ENCODE data around the gene WNT5B. TPM values are rescaled to one million over a fixed set of nuclear protein-coding genes. Genes with fewer than 3 reads are reported as not detected.

WNT5B gene
- total RNA-seq, 1 donor from 2014 or later = 8.9 TPM

- Mint-ChIP-seq H3K4me3 (ENCODE audit: low read depth) (no peak overlapping the region), H3K4me1 (ENCODE audit: low read depth) (peaks cover 6% of the 10 kb centered on the region), H3K36me3 (ENCODE audit: insufficient read depth) (peaks cover 2% of the 10 kb centered on the region), H3K9me3 (ENCODE audit: low read depth) (no peaks in the 10 kb centered on the region), H3K27me3 (peaks cover 20% of the 10 kb centered on the region), H3K27ac (no peak overlapping the region)
- no peak for DNase-seq (ENCODE audit: low spot score, unreplicated experiment)
- no peak for TF ChIP-seq CTCF (IDR thresholded peaks at IDR 0.05; ENCODE audit: unreplicated experiment)
Observed at GRCh38 chr12:1642513-1642912, 13.5 kb downstream of the WNT5B start.

DNA sequence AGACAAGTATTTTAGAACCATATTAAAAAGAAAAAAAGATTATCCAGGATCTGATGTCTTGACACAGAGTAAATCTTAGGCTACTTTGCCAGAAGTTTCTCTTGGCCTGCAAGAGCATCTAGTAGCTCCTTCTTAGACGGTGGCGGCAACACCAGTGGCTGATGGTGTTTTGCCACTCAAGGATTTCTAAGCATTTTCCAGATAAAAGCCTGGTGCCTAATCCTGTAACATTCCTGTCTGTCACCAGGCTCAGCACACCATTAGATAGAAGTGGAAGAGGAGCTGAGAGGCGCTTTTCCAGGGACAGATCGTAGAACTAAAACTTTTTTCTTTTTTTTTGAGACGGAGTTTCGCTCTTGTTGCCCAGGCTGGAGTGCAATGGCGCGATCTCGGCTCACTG is 14.0 kb downstream of the WNT5B start:
- no peak overlapping the region for H3K4me3 Mint-ChIP-seq (ENCODE audit: low read depth)

DNA sequence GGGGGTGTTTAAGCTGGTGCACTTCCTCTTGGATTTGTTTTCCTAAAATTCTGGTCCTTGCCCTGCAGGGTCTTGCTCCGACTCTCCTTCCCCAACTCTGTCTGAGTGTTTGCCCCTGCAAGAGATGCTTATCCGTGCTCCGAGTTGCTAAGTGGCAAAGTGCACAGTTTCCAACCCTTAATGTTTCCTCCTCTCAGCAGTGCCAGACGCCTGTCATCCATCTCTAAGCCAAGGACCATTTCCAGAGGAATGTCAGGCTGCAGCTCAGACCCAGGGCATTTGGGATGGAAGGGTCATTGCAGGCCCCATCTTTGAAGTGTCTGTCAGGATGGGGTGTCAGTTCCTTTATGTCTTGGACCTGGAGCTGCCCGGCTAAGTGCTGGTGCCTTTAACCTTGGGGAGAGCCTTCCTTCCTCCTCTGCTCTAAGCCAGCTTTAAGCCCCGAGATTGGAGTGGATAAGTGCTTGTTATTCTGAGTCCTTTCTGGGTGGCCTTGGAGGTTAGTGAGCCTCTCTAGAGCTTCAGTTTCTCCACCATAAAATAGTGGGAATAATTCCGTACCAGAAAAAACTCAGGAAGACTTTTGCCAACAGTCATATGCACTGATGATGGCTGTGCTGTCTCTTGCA is 15.0 kb downstream of the WNT5B start:
- peaks cover 20% of the 10 kb centered on the region for H3K27me3 Mint-ChIP-seq
- no peaks in the 10 kb centered on the region for H3K9me3 Mint-ChIP-seq (ENCODE audit: low read depth)
- TF ChIP-seq CTCF (IDR thresholded peaks at IDR 0.05; ENCODE audit: unreplicated experiment) = no peak
- H3K27ac Mint-ChIP-seq = no peak overlapping the region
- peaks cover 6% of the 10 kb centered on the region for H3K4me1 Mint-ChIP-seq (ENCODE audit: low read depth)
- DNase-seq (ENCODE audit: low spot score, unreplicated experiment) = no peak
- H3K4me3 Mint-ChIP-seq (ENCODE audit: low read depth) = no peak overlapping the region
- peaks cover 2% of the 10 kb centered on the region for H3K36me3 Mint-ChIP-seq (ENCODE audit: insufficient read depth)

More for the DNA sequence above, 14.0 kb downstream of the WNT5B start:
- Mint-ChIP-seq H3K9me3 (ENCODE audit: low read depth) (no peaks in the 10 kb centered on the region), H3K27me3 (peaks cover 20% of the 10 kb centered on the region), H3K27ac (no peak overlapping the region), H3K36me3 (ENCODE audit: insufficient read depth) (peaks cover 2% of the 10 kb centered on the region), H3K4me1 (ENCODE audit: low read depth) (peaks cover 6% of the 10 kb centered on the region)
- no peak for DNase-seq (ENCODE audit: low spot score, unreplicated experiment)
- no peak for TF ChIP-seq CTCF (IDR thresholded peaks at IDR 0.05; ENCODE audit: unreplicated experiment)

- no peak for DNase-seq (ENCODE audit: low spot score, unreplicated experiment)
- no peak overlapping the region for H3K4me3 Mint-ChIP-seq (ENCODE audit: low read depth)
- H3K27ac Mint-ChIP-seq = no peak overlapping the region
- peaks cover 2% of the 10 kb centered on the region for H3K36me3 Mint-ChIP-seq (ENCODE audit: insufficient read depth)
- peaks cover 27% of the 10 kb centered on the region for H3K27me3 Mint-ChIP-seq
- peaks cover 6% of the 10 kb centered on the region for H3K4me1 Mint-ChIP-seq (ENCODE audit: low read depth)
- H3K9me3 Mint-ChIP-seq (ENCODE audit: low read depth) = no peaks in the 10 kb centered on the region
- TF ChIP-seq CTCF (IDR thresholded peaks at IDR 0.05; ENCODE audit: unreplicated experiment) = no peak
Observed at GRCh38 chr12:1644534-1645438, 15.8 kb downstream of the WNT5B start.

DNA sequence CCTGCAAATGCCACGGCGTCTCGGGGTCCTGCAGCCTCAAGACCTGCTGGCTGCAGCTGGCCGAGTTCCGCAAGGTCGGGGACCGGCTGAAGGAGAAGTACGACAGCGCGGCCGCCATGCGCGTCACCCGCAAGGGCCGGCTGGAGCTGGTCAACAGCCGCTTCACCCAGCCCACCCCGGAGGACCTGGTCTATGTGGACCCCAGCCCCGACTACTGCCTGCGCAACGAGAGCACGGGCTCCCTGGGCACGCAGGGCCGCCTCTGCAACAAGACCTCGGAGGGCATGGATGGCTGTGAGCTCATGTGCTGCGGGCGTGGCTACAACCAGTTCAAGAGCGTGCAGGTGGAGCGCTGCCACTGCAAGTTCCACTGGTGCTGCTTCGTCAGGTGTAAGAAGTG is 16.8 kb downstream of the WNT5B start:
- H3K27me3 Mint-ChIP-seq = peaks cover 31% of the 10 kb centered on the region
- TF ChIP-seq CTCF (IDR thresholded peaks at IDR 0.05; ENCODE audit: unreplicated experiment) = no peak
- no peaks in the 10 kb centered on the region for H3K36me3 Mint-ChIP-seq (ENCODE audit: insufficient read depth)
- no peak overlapping the region for H3K4me3 Mint-ChIP-seq (ENCODE audit: low read depth)
- H3K4me1 Mint-ChIP-seq (ENCODE audit: low read depth) = peaks cover 6% of the 10 kb centered on the region
- no peaks in the 10 kb centered on the region for H3K9me3 Mint-ChIP-seq (ENCODE audit: low read depth)
- no peak overlapping the region for H3K27ac Mint-ChIP-seq
- no peak for DNase-seq (ENCODE audit: low spot score, unreplicated experiment)
